Heart right ventricle (tissue), 16 donors: ENCODE measurements around the gene KIAA2012. TPM values are rescaled to one million over a fixed set of nuclear protein-coding genes. Genes with fewer than 3 reads are reported as not detected.

Experiments
- ATAC-seq, 8 donors: fragments of 200-7000 bp; cut with Tn5 transposase; one replicate each; pipeline ENCODE4 v1.9.1; 2020; ENCODE audit warnings: mild to moderate bottlenecking in 8 of 8, moderate library complexity in 8 of 8, moderate number of reproducible peaks in 1 of 8
- DNase-seq, 2 donors: peaks; one replicate each; pipeline ENCODE4 v3.0.0-alpha.2; 2020
- H3K27ac ChIP-seq, 10 donors: fragments of 200-600 bp; sonication (generic) in 2 of 10; one replicate each; pipeline versions ENCODE4 v1.5.0 to v1.8.0; 2020 to 2022; ENCODE audit warnings: mild to moderate bottlenecking in 3 of 10
- H3K27me3 ChIP-seq, 7 donors: fragments of 200-600 bp; one replicate each; pipeline ENCODE4 v1.8.0; 2021 to 2022; ENCODE audit warnings: mild to moderate bottlenecking in 2 of 7
- H3K36me3 ChIP-seq, 9 donors: fragments of 200-600 bp; sonication (generic) in 1 of 9; one replicate each; pipeline versions ENCODE4 v1.5.0 to v1.8.0; 2020 to 2022; ENCODE audit warnings: mild to moderate bottlenecking in 2 of 9
- H3K4me1 ChIP-seq, 9 donors: fragments of 200-600 bp; sonication (generic) in 1 of 9; one replicate each; pipeline versions ENCODE4 v1.5.0 to v1.8.0; 2020 to 2022; ENCODE audit warnings: mild to moderate bottlenecking in 4 of 9
- H3K4me3 ChIP-seq, 10 donors: fragments of 200-600 bp; sonication (generic) in 2 of 10; one replicate each; pipeline versions ENCODE4 v1.5.0 to v1.8.0; 2020 to 2022; ENCODE audit warnings: mild to moderate bottlenecking in 7 of 10, moderate library complexity in 2 of 10
- H3K9me3 ChIP-seq, 11 donors: fragments of 200-600 bp in 10 of 11; sonication (generic) in 2 of 11; one replicate each; pipeline versions ENCODE4 v1.5.0 to v1.8.0; 2013 to 2022; ENCODE audit warnings: mild to moderate bottlenecking in 2 of 11, control low read depth in 1 of 11, moderate library complexity in 1 of 11
- WGBS, 2 donors: extraction: QIAGEN DNeasy Blood & Tissue Kit; methylation state at CpG; one replicate each; pipeline ENCODE4 v1.1.7; 2013; ENCODE audit warnings: inconsistent platforms in 1 of 2; 5-methylcytosine and 5-hydroxymethylcytosine counted together
- intact Hi-C, 10 donors: fragments of 100-400 bp; cut with DNase I; formaldehyde crosslinking; loops; one replicate each; pipeline versions ENCODE4 v1.11.1 to v1.14.2; 2022
- polyA plus RNA-seq, 2 donors: library from polyadenylated mRNA; stranded (reverse); fragments of 200-250 nt; gene quantifications; one replicate each; pipeline ENCODE4 v1.2.3, GENCODE V29; 2013
- total RNA-seq, 10 donors: library from RNA; stranded (reverse); fragmentation: NEBNext Ultra II Directional in 3 of 10; extraction: Animal tissue kit (Norgen Biotek cat#: 25700) in 3 of 10; gene quantifications; one replicate each; pipeline versions ENCODE4 v1.2.1 to v1.2.4, GENCODE V29; 2021 to 2023
- TF ChIP-seq, protein P1 (sequence below), 9 donors: fragments of 200-600 bp; sonication (generic) in 2 of 9; IDR thresholded peaks; one replicate each; pipeline versions ENCODE4 v1.5.0 to v1.8.0; 2021 to 2022; ENCODE audit warnings: antibody characterized with exemption in 9 of 9, mild to moderate bottlenecking in 5 of 9, moderate library complexity in 1 of 9
- donor health status: Arrhythmogenic right ventricular cardiomyopathy.
- donor health status: ischemic (EF 13 %, LVEDD 7.1; RV severe dilation, severe dysfunction).
- donor health status: healthy with polysubstance abuse.
- donor health status: DM: no; HTN: yes; CAD: no.
- donor health status: DM: no; HTN: no; CAD: no.
- donor health status: ischemic (EF 25% LVEDD 6.9; RV normal size, moderate dysfunction).
- donor health status: ischemic (EF 25% LVEDD 5.7; RV mildly dilated, moderate dysfunction).
- donor health status: healthy.
- donor health status: DM: yes; HTN: yes; CAD: no.
- donor health status: Ischemic cardiomyopathy.
- donor health status: ischemic (EF 35%, LVEDD 5.7; RV mildly dilated, moderate dysfunction).
- donor health status: nonischemic (EF 11% LVEDD 7.7; RV severe dilation, severe dysfunction).
- donor health status: DM: yes; HTN: yes; CAD: no.
- donor health status: PGD.
- donor health status: ischemic (EF 29% LVEDD 5.4; RV normal size, mild dysfunction).
- donor health status: nonischemic (EF 23%, LVEDD 6.1; RV moderate dilation, normal function).

The KIAA2012 gene
- total and polyA plus RNA-seq, 12 donors: not detected

DNA sequence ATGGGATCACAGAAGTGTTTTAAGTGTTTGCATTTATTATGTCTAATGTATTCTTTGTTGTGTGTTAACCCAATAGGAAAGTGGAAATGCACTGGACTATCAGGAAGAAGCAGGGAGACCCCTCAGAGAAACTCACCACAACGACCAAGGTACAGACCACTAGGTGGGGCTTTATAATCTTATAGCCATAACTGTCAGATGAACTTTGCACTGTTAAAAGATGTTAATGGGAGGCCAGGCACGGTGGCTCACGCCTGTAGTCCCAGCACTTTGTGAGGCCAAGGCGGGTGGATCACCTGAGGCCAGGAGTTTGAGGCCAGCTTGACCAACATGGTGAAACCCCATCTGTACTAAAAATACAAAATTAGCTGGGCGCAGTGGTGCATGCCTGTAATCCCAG is 92.2 kb downstream of the KIAA2012 start:
- DNase-seq (no peak), ATAC-seq (no peak)
- TF ChIP-seq, protein P1, sequence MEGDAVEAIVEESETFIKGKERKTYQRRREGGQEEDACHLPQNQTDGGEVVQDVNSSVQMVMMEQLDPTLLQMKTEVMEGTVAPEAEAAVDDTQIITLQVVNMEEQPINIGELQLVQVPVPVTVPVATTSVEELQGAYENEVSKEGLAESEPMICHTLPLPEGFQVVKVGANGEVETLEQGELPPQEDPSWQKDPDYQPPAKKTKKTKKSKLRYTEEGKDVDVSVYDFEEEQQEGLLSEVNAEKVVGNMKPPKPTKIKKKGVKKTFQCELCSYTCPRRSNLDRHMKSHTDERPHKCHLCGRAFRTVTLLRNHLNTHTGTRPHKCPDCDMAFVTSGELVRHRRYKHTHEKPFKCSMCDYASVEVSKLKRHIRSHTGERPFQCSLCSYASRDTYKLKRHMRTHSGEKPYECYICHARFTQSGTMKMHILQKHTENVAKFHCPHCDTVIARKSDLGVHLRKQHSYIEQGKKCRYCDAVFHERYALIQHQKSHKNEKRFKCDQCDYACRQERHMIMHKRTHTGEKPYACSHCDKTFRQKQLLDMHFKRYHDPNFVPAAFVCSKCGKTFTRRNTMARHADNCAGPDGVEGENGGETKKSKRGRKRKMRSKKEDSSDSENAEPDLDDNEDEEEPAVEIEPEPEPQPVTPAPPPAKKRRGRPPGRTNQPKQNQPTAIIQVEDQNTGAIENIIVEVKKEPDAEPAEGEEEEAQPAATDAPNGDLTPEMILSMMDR (IDR thresholded peaks at IDR 0.05): no peak
- no peak overlapping the region for H3K27ac ChIP-seq
- peaks cover 0 to 14% (median 0%) of the 10 kb centered on the region in 9 donors for H3K4me1 ChIP-seq
- 83 to 86% methylated on average over 5 of the region's 5 CpGs for WGBS, 2 donors
- H3K9me3 ChIP-seq: no peaks in the 10 kb centered on the region
- intact Hi-C loops: no loop called here
- no peak overlapping the region for H3K4me3 ChIP-seq
- H3K36me3 ChIP-seq: no peaks in the 10 kb centered on the region
- H3K27me3 ChIP-seq: peaks cover 0 to 2% (median 0%) of the 10 kb centered on the region in 7 donors

DNA sequence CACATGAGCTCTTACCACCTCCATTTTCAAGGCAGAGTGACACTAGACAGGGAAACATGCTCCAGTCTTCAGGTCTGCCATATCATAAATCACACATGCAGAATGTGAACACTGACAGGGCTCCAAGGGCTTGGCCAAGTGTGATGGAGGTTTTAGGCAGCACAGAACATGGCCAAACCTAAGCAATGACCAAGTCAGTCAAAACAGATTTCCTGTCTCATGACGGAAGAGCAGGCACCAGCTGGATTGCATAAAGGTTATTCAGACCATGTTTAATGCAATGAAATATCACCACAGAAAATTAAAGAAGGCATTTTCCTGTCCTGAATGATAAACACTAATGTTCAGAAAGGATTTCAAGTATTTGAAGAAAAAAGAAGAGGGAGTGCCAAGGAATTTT is 92.9 kb downstream of the KIAA2012 start:
- ATAC-seq: no peak
- no peaks in the 10 kb centered on the region for H3K36me3 ChIP-seq
- no peak for DNase-seq
- TF ChIP-seq, protein P1 (IDR thresholded peaks at IDR 0.05): no peak
- H3K9me3 ChIP-seq: no peaks in the 10 kb centered on the region
- intact Hi-C loops: no loop called here
- peaks cover 0 to 7% (median 0%) of the 10 kb centered on the region in 7 donors for H3K27me3 ChIP-seq
- no peak overlapping the region for H3K27ac ChIP-seq
- H3K4me3 ChIP-seq: no peak overlapping the region
- WGBS, 2 donors: 65 to 66% methylated on average over 1 of the region's 1 CpG
- H3K4me1 ChIP-seq: peaks cover 0 to 9% (median 0%) of the 10 kb centered on the region in 9 donors

DNA sequence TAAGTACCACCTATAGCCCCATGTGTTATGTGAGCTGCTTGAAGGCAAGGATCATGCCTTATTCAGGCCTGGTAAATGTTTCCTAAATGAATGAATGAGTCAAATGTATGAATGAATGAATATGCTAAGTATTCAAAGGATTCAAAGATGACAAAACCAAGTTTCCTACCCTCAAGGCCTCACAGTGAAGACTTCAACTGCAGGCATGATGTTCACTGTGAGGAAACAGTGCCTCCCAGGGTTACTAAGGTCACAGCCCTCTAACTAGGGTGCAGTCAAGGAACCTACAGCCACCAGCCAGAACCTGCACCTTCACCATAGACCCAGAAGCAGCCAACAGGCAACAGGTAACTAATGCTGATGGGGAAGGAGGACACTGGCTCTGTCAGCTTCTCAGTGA is 96.1 kb downstream of the KIAA2012 start:
- intact Hi-C loops: no loop called here

DNA sequence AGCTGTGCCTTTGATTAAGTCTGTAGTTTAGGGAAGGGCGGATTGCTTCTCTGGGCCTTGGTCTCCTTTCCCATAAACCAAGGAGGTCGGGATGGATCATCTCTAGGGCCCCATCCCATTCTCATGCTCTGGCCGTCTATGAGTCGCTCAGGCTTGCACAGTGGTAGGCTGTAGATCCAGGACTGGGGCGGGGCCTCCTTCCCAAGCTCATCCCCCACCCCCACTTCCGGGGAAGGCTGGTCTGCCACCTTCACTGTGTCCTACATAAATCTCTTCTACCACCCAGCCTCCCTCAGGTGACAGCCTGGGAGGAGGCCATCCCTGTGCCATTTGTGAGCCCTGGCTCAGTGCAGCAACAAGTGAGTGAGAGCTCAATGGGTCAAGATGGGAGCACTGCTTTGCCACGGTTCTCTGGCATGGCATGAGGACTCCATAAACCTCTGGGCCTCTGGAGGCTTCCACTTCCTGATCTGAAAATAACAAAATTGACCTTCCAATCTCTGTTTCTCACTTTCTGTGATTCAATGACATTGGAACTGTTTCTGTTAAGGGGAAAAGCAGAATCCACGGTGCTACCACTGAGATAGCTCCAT is 96.9 kb downstream of the KIAA2012 start:
- TF ChIP-seq, protein P1 (IDR thresholded peaks at IDR 0.05): no peak
- WGBS, 2 donors: 87 to 88% methylated on average over 8 of the region's 8 CpGs
- intact Hi-C loops: loop anchor here in 5 of 10 donors (10.0 kb wide), 4 partner anchors 105 to 375 kb away; partner anchors contain the start of gene FZD7 (in 3 of the 5)

More for the DNA sequence above, 96.1 kb downstream of the KIAA2012 start:
- no peak overlapping the region for H3K4me3 ChIP-seq
- no peak overlapping the region for H3K27ac ChIP-seq
- H3K9me3 ChIP-seq: no peaks in the 10 kb centered on the region
- DNase-seq: no peak
- H3K4me1 ChIP-seq: peaks cover 0 to 19% (median 6%) of the 10 kb centered on the region in 9 donors
- TF ChIP-seq, protein P1 (IDR thresholded peaks at IDR 0.05): no peak
- no peaks in the 10 kb centered on the region for H3K36me3 ChIP-seq
- H3K27me3 ChIP-seq: peaks cover 0 to 13% (median 0%) of the 10 kb centered on the region in 7 donors
- ATAC-seq: no peak

More for the DNA sequence above, 96.9 kb downstream of the KIAA2012 start:
- Histone ChIP-seq H3K4me3 (no peak overlapping the region), H3K36me3 (no peaks in the 10 kb centered on the region), H3K4me1 (peaks cover 0 to 19% (median 6%) of the 10 kb centered on the region in 9 donors), H3K27me3 (peaks cover 0 to 13% (median 0%) of the 10 kb centered on the region in 7 donors), H3K9me3 (no peaks in the 10 kb centered on the region), H3K27ac (no peak overlapping the region)
- DNase-seq (no peak), ATAC-seq (no peak)
